Measurements from ENCODE around the gene HMGXB3. TPM values are rescaled to one million over a fixed set of nuclear protein-coding genes. Genes with fewer than 3 reads are reported as not detected.

HMGXB3 gene
- polyA plus RNA-seq, 1 donor: 51.3 TPM

- DNase-seq: no peak
Observed at GRCh38 chr5:150052956-150053712, 52.6 kb downstream of the HMGXB3 start.

GRCh38 chr5:150053713-150054392 is 53.3 kb downstream of the HMGXB3 start:
- DNase-seq: no peak

GRCh38 chr5:150054569-150054968 is 54.0 kb downstream of the HMGXB3 start:
- no peak for DNase-seq

- no peak for DNase-seq
Observed at GRCh38 chr5:150055326-150056074, 55.0 kb downstream of the HMGXB3 start.

- no peak for DNase-seq
Observed at GRCh38 chr5:150056075-150056443, 55.5 kb downstream of the HMGXB3 start.

- no peak for DNase-seq
Observed at GRCh38 chr5:150057052-150057451, 56.5 kb downstream of the HMGXB3 start.

- no peak for DNase-seq
Observed at GRCh38 chr5:150057511-150057910, 57.0 kb downstream of the HMGXB3 start.

GRCh38 chr5:150057996-150058395 is 57.5 kb downstream of the HMGXB3 start:
- DNase-seq: no peak

- DNase-seq: no peak
Observed at GRCh38 chr5:150058480-150059126, 58.1 kb downstream of the HMGXB3 start.

GRCh38 chr5:150059623-150060022 is 59.1 kb downstream of the HMGXB3 start:
- no peak for DNase-seq

- no peak for DNase-seq
Observed at GRCh38 chr5:150060471-150060870, 59.9 kb downstream of the HMGXB3 start.

- no peak for DNase-seq
Observed at GRCh38 chr5:150061538-150061995, 61.0 kb downstream of the HMGXB3 start.

GRCh38 chr5:150062216-150062922 is 61.8 kb downstream of the HMGXB3 start:
- DNase-seq: no peak

GRCh38 chr5:150063638-150064037 is 63.1 kb downstream of the HMGXB3 start:
- DNase-seq: no peak

GRCh38 chr5:150064681-150065220 is 64.2 kb downstream of the HMGXB3 start:
- no peak for DNase-seq

- DNase-seq: no peak
Observed at GRCh38 chr5:150065346-150065745, 64.8 kb downstream of the HMGXB3 start.

- DNase-seq: no peak
Observed at GRCh38 chr5:150065886-150066285, 65.3 kb downstream of the HMGXB3 start.

GRCh38 chr5:150066436-150066835 is 65.9 kb downstream of the HMGXB3 start:
- no peak for DNase-seq

GRCh38 chr5:150066901-150067396 is 66.4 kb downstream of the HMGXB3 start:
- DNase-seq: no peak

- DNase-seq: no peak
Observed at GRCh38 chr5:150067405-150067960, 66.9 kb downstream of the HMGXB3 start.

GRCh38 chr5:150068071-150068470 is 67.5 kb downstream of the HMGXB3 start:
- DNase-seq: no peak

Data from left kidney (tissue), 2 donors.